Colonic mucosa (tissue), 4 donors: ENCODE results near the gene PPP1R9B. TPM values are rescaled to one million over a fixed set of nuclear protein-coding genes. Genes with fewer than 3 reads are reported as not detected.
A peak's percentile ranks its signal among the peaks of the same experiment; 100 is the strongest.

Experiments used
- DNase-seq: peaks from one replicate; pipeline ENCODE4 v3.0.0-alpha.2; 2020
- H3K27ac ChIP-seq: fragments of 200-600 bp; one replicate; pipeline ENCODE4 v1.8.0; 2021
- H3K27me3 ChIP-seq: fragments of 200-600 bp; one replicate; pipeline ENCODE4 v1.8.0; 2021
- H3K36me3 ChIP-seq: fragments of 200-600 bp; one replicate; pipeline ENCODE4 v1.8.0; 2021
- H3K4me1 ChIP-seq: fragments of 200-600 bp; one replicate; pipeline ENCODE4 v1.8.0; 2021; ENCODE audit warnings: mild to moderate bottlenecking
- H3K4me3 ChIP-seq: fragments of 200-600 bp; one replicate; pipeline ENCODE4 v1.8.0; 2021
- H3K9ac ChIP-seq, 2 donors: one replicate each; pipeline ENCODE4 v1.7.0; 2013; ENCODE audit warnings: control low read depth in 2 of 2, low read depth in 2 of 2, low read length in 2 of 2
- H3K9me3 ChIP-seq: fragments of 200-600 bp; one replicate; pipeline ENCODE4 v1.8.0; 2021
- CTCF ChIP-seq: fragments of 200-600 bp; IDR thresholded peaks from one replicate; pipeline ENCODE4 v1.8.0; 2022; ENCODE audit warnings: antibody characterized with exemption, mild to moderate bottlenecking
- intact Hi-C: fragments of 100-400 bp; cut with DNase I; formaldehyde crosslinking; loops from one replicate; pipeline ENCODE4 v1.14.1; 2022
- total RNA-seq, 2 donors: library from RNA; stranded (reverse); fragmentation: NEBNext Ultra II Directional in 1 of 2; extraction: Animal tissue kit (Norgen Biotek cat#: 25700) in 1 of 2; gene quantifications; one replicate each; pipeline ENCODE4 v1.2.1, GENCODE V29; 2021
- donor health status: healthy.
- donor health status: DM: no; HTN: no; CAD: no.
- donor health status: DM: no; HTN: no; CAD: no.

PPP1R9B gene
- total RNA-seq, 2 donors from 2014 or later: 36.6 to 43.2 TPM

- H3K4me1 ChIP-seq: no peaks in the 10 kb centered on the region
- DNase-seq: no peak
- H3K36me3 ChIP-seq: no peaks in the 10 kb centered on the region
- no peak overlapping the region for H3K9ac ChIP-seq
- no peaks in the 10 kb centered on the region for H3K9me3 ChIP-seq
- intact Hi-C loops: no loop called here
- H3K27me3 ChIP-seq: no peaks in the 10 kb centered on the region
- H3K27ac ChIP-seq: no peak overlapping the region
- no peak for TF ChIP-seq CTCF
- H3K4me3 ChIP-seq: no peak overlapping the region
Measured at GRCh38 chr17:50172130-50172529, 21.7 kb upstream of the PPP1R9B start.

GRCh38 chr17:50171371-50172071 is 21.0 kb upstream of the PPP1R9B start:
- H3K36me3 ChIP-seq: no peaks in the 10 kb centered on the region
- H3K4me3 ChIP-seq: no peak overlapping the region
- no peak overlapping the region for H3K9ac ChIP-seq
- DNase-seq: no peak
- H3K27ac ChIP-seq: no peak overlapping the region
- no peak for TF ChIP-seq CTCF
- H3K4me1 ChIP-seq: no peaks in the 10 kb centered on the region
- H3K27me3 ChIP-seq: no peaks in the 10 kb centered on the region
- no peaks in the 10 kb centered on the region for H3K9me3 ChIP-seq
- intact Hi-C loops: loop anchor here (2.0 kb wide), 1 partner anchor 25 kb away; no protein-coding TSS in a partner anchor

GRCh38 chr17:50170662-50171370 is 20.3 kb upstream of the PPP1R9B start:
- intact Hi-C loops: loop anchor here (2.0 kb wide), 1 partner anchor 26 kb away; no protein-coding TSS in a partner anchor
- Histone ChIP-seq H3K4me3 (no peak overlapping the region), H3K27me3 (no peaks in the 10 kb centered on the region), H3K9me3 (no peaks in the 10 kb centered on the region), H3K4me1 (no peaks in the 10 kb centered on the region), H3K36me3 (no peaks in the 10 kb centered on the region), H3K27ac (no peak overlapping the region), H3K9ac (no peak overlapping the region)
- DNase-seq: no peak
- TF ChIP-seq CTCF: no peak

DNA sequence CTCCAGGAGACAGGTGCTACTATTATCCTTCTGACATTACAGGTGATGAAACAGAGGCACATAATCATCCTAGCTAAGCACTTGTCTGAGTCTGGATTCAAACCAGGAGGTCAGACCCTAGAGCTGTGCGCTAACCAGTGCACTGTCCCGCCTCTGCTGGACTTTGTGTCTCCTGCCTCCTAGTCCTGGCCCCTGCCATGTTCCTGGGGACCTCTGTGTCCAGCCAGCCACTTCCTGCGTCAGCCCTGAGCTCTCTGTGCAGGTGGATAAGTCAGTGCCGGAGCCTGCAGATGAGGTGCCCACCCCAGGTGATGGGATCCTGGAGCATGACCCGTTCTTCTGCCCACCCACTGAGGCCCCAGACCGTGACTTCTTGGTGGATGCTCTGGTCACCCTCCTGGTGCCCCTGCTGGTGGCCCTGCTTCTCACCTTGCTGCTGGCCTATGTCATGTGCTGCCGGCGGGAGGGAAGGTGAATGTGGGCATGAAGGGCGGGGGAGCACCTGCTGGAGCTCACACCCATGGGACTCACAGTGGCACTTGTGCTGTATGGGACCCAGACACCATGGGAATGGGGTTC is 19.5 kb upstream of the PPP1R9B start:
- H3K27ac ChIP-seq: no peak overlapping the region
- no peak for DNase-seq
- TF ChIP-seq CTCF: no peak
- H3K4me3 ChIP-seq: no peak overlapping the region
- no peaks in the 10 kb centered on the region for H3K9me3 ChIP-seq
- H3K36me3 ChIP-seq: no peaks in the 10 kb centered on the region
- no peaks in the 10 kb centered on the region for H3K27me3 ChIP-seq
- no peaks in the 10 kb centered on the region for H3K4me1 ChIP-seq
- H3K9ac ChIP-seq: no peak overlapping the region
- intact Hi-C loops: loop anchor here (2.0 kb wide), 1 partner anchor 27 kb away; no protein-coding TSS in a partner anchor

GRCh38 chr17:50169121-50169764 is 18.8 kb upstream of the PPP1R9B start:
- Histone ChIP-seq H3K9ac (no peak overlapping the region), H3K27me3 (no peaks in the 10 kb centered on the region), H3K27ac (no peak overlapping the region), H3K4me3 (no peak overlapping the region), H3K36me3 (no peaks in the 10 kb centered on the region), H3K9me3 (no peaks in the 10 kb centered on the region), H3K4me1 (no peaks in the 10 kb centered on the region)
- no peak for DNase-seq
- intact Hi-C loops: no loop called here
- TF ChIP-seq CTCF: peak; percentile 30
